ENCODE measurements around the gene ARHGAP10.

DNA sequence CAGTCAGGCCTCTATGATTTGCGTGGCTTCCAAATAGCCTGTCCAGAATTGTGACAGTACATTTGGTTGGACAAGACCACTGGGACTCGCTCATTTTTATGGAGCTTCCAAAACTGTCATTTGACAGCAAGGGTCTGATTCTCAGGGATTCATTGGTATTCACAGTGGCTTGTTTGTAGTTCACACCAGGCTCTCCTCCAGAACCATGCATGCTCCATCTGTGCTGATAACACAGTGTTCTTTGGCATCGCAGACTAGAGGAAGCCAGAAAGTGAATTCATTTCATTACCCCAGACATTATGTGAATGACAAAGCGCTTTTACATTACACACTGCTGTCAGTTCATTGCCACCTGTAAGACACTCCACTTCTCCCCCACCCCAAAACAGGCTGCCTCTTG, 208.3 kb downstream of the ARHGAP10 start:
- TF ChIP-seq, protein P1, sequence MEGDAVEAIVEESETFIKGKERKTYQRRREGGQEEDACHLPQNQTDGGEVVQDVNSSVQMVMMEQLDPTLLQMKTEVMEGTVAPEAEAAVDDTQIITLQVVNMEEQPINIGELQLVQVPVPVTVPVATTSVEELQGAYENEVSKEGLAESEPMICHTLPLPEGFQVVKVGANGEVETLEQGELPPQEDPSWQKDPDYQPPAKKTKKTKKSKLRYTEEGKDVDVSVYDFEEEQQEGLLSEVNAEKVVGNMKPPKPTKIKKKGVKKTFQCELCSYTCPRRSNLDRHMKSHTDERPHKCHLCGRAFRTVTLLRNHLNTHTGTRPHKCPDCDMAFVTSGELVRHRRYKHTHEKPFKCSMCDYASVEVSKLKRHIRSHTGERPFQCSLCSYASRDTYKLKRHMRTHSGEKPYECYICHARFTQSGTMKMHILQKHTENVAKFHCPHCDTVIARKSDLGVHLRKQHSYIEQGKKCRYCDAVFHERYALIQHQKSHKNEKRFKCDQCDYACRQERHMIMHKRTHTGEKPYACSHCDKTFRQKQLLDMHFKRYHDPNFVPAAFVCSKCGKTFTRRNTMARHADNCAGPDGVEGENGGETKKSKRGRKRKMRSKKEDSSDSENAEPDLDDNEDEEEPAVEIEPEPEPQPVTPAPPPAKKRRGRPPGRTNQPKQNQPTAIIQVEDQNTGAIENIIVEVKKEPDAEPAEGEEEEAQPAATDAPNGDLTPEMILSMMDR (IDR thresholded peaks at IDR 0.05) = no peak
- no peak for TF ChIP-seq EP300 (IDR thresholded peaks at IDR 0.05)
